CD4-positive, alpha-beta T cell treated with Interferon gamma for 1 hour (primary cell): ENCODE data around the gene PMVK.

Source experiments
- DNase-seq: peaks from one replicate; pipeline ENCODE4 v3.0.0-alpha.2; 2020

The PMVK gene

DNA sequence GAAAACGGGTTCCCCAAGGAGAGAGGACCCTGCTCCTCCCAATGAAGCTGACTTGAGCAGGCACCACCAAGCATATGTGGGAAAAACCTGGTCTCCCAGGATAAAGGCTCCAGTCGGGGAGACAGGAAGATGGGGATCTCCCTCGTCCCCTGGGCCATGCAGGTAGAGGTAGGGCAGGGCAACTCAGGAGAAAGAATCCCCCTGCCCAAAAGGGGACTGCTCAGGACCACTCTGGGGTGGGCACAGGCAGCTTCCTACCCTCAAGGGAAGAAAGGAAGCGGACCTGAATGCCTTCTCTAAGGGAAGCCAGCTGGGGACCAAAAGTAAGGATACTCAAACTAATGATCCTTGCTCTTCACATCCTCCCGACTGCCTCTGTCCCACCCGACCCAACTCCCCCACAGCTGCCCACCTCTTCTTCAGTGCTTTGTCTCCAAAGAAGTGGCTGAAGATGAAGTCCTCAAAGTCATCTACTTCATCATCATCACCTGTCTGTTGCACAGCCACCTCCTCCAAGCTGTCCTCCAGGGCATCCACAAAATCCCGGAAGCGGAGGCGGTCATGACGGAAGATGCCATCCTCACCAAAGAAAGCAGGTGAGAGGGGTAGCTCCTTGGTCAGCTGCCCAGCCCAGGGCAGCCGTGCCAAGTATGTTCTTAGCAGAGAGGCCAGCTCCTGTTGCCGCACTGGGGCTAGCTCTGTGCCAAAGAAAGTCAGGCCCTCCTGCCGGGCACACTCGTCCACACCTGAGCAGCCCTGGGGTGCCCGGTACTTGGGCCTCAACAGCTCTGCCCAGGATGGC, 8.8 kb upstream of the PMVK start:
- DNase-seq: no peak

DNA sequence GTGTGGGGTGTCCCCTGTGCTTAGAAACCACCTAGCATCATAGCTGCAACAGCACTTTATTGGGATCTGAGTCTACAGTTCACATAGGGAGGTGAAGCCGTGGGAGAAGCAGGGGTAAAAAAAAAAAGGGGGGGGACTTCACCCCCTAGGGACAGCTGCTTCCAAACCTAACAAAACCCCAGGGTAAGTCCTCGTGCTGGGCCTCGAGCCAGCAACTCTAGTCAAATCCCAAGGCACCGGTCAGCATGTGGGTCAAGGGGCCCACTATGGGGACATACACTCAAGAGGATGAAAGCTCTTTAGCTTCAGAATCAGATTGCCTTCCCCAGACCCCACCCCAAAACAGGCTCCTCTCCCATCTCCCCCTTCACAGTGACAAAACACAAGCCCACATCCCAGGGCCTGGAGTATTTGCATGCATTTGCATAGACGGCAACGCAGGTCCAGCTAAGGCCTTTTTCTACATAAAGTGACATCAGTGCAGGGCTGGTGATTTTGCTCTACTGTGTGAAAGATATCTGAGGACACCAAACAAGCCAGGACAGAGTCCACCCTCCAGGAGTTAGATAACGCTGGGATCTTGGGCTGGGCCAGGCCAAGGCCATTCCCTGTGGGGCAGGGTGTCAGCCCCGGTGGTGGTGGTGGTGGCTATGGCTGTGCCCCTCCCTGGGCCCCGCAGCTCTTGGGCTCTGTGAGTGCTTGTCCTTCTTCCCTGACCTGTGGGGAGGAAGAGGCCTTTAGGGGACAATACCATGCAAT, 8.1 kb upstream of the PMVK start:
- no peak for DNase-seq

DNA sequence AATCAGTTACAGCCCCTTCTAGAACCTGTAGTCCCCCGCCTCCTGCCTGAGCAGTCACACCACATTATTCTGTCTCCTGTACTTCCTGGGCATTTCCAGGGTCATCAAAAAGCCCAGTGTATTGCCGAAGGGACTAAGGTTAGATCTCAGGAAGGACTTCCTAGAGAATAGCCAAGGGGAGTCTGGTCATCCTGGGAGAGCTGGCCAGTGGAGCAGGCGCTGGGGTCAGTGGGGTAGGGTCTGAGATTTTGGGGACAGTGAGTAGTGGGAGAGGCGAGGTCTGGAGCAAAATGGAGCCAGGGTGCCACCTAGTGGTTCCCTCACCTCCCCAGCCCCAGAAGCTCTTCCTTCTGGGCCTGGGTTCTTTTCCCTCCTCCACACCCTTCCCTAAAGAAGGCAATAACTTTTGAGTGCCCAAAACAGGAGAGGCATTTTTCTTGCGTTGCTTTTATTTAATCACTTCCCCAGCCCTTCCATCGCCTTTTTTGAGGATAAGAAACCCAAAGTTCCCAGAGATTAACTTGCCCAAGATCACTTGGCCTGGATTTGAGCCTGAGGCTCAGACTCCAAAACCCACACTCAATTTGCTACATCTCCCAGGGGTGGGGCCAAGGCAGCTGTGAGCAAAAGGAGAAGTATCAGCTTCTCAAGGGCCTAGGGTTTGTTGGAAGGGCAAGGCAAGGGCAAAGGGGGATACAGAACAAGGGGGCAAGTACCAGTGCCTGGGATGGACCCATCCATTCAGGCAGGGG, 7.3 kb upstream of the PMVK start:
- DNase-seq: peak; percentile 26

DNA sequence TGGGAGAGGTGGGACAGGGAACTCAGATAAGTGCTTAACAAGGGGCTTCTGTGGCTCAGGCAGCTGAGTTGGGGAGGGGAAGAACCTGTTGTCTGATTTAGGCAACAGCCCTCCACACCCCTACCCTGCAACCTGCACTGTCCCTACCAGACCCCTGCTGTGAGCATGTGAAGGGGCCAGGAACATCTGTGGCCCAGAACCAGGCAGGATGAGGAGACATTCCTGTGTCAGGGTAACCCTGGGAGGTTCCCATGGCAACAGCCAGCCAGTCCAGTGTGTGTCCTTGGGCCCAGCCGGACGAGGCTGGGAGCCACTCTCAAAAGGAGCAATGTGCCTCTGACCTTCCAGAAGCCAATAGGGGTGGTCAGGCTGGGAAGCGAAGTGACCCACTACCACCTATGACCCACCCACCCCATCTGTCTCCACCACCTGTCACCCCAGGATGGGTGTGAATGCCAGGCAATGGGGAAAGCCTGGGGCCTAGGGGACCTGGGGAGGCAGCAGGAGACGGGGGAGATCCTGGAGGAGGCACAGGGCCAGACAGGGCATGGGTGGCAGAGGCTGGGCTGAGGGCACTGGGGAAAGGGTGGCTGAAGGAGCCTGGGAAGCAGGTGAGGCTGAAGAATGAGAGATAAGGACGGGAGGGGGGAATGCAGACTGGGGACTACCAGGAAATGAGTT, 5.0 kb upstream of the PMVK start:
- DNase-seq: no peak

DNA sequence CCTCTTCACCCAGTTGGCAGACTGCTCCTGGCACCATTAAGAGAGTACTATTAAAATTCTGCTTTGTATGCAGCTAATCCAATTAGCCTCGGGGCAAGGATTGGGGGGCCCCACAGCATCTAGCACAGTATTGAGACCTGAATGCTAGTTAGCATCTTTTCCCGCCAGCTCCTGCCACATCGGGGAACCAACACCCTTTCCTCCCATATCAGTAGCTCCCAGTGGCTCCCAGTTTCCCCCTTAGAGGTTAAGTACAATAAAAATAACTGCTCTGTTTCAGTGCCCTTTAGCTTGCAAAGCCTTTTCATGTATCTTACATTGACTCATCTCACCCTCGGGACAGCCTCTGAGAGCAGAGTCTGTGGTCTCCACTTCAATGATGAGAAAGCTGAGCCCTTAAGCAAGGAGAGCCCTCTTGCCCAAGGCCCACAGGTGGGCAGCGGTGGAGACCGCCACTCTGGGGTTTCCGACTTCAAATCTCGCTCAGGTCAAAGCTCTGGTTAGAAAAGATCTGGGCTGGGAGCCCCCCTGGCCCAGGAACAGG, 4.2 kb upstream of the PMVK start:
- DNase-seq: no peak

DNA sequence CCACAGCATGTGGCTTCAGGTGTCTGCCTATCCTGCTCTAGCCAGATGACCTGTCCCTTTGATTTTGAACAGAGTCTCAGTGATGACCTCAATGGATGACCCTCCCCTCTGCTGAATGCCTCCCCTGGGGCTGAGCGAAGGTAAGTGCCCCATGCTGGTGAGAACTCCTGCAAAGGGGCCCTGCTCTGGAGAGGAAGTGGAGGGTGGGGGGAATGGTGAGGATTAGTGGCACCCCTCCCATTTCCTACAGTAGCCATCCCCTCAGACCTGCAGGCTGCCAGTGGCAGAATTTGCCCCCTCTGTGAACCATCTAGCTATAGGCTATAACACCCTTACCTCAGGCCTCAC, 3.7 kb upstream of the PMVK start:
- DNase-seq: no peak

DNA sequence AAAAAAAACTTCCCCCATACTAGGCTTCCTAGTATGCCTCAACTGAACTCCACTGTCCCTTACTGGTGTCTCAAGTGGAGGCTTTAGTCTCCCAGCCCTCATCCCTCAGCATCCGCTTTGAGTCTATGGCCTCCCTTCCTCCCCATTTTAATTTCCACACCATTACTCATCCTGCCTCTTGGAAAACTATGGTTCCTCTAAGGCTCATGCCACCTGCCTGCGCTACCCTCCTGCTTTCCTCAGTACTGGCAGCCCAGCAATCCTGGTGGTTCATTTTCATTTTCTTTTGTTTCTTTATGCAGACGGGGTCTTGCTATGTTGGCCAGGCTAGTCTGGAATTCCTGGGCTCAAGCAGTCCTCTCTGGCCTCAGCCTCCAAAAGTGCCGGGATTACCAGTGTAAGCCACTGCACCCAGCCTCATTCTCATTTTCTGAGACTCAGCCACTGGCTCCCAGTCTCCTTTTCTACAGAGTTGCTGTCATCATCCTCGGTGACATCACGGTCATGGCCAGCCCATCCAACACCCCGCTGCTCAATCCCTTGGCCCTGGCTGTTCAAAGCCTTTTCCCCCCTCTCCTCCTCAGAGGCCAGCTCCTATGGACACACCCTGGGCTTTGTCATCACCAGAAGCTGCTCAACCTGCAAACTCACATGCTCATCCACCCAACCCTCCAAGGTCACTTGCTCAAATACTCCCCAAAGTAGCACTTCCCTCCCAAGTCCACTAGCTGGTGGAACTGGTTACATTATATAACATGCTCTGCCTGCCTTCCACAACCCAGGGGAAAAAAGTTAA, 2.3 kb upstream of the PMVK start:
- DNase-seq: no peak

DNA sequence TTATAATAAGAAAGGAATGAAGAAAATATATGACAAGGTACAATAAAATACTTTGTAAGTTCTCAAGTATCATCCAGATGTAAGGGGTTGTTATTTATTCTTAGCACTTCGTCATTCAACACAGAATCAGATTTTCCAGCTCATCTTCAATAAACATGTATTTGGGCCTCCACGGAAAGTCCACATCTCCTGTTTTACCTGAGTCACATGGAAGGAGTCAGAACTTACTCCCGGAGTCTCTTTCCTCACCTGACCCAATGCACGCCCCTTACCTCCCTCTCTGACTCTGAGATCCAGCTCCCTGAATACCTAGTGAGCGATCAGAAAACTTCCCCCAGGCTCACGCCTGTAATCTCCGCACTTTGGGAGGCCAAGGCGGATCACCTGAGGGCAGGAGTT, 1.5 kb upstream of the PMVK start:
- no peak for DNase-seq

DNA sequence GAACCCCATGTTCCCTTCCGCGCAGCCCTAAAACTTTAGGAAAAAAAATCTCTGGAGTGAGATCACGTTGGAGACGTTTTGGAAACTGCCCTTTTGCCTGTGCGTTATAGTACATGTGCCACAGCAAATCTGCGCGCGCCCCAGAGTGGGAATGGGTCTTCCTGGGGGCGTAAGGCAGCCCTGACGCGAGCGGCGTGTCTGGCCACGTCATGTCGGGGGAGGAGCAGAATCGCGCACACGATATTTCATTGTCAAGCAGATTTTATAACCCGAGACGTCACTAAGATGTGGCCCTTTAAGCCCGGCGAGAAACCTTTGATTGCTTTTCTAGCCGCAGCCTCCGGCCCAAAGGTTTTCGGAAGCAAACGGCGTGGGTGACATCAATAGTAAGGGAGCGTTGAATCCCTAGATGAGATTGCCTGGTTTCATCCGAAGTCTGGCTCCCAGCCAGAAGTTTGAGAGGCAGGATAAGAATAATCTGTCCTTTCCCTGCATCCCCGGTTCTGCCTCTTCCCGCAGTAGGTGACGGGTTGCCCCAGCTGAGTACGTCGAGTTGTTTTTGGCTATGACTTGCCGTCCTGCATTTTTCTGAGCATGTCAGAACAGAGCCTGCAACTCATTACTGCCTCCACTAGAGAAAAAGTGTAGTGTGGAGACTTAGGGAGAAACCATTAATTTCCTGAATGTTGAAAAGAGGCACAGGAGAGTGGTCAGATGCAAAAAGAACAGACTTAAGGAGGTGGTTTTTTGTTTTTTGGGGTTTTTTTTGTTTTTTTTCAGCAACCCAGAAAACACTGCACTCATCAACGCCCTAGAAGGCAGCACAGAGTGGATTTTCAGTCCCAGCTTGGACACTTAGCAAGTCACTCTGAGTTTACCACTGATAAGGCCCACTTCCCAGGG, 817 bp upstream of the PMVK start:
- peak; percentile 92 for DNase-seq

DNA sequence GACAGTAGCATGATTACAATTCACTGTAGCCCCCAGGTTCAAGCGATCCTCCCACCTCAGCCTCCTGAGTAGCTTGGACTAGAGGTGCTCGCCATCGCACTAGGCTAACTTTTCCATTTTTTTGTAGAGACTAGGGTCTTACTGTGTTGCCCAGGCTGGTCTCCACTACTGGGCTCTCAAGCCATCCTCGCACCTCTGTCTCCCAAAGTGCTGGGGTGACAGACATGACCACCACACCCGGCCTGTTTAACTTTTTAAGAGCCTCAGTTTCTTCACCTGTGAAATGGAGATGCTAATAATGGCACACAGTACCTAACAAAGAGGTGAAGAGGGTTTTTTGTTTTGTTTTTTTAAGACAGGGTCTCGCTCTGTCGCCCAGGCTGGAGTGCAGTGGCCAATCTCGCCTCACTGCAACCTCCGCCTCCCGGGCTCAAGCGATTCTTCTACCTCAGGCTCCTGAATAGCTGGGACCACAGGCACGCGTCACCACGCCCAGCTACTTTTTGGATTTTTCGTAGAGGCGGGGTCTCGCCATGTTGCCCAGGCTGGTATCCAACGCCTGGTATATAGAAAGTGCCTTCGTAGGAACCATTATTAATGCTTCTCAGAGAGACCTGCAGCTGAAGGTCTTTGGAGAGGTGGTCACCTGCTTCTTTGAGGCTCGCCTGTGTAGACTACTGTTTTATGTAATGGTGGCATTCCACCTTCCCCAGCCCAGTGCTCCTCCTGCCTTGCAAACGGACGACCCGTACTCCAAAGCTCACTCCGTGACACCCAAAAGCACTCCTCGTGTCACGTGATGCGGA, 567 bp downstream of the PMVK start:
- DNase-seq: no peak

DNA sequence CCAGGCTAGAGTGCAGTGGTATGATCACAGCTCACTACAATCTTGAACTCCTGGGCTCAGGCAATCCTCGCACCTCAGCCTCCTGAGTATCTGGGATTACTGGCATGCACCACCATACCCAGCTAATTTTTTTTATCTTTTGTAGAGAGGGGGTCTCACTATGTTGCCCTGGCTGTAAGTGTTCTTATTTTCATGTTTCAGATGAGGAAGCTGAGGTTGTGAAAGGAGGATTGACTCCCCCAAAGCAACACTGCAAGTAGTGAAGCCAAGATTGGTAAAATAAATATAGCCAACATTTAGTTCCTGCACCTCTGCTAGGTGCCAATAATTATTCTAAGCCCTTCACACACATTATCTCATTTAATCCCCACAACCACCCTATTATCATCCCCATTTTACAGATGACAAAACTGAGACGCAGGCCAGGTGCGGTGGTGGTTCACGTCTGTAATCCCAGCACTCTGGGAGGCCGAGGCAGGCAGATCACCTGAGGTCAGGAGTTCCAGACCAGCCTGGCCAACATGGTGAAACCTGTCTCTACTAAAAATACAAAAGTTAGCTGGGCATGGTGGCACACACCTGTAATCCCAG, 2.1 kb downstream of the PMVK start:
- no peak for DNase-seq

DNA sequence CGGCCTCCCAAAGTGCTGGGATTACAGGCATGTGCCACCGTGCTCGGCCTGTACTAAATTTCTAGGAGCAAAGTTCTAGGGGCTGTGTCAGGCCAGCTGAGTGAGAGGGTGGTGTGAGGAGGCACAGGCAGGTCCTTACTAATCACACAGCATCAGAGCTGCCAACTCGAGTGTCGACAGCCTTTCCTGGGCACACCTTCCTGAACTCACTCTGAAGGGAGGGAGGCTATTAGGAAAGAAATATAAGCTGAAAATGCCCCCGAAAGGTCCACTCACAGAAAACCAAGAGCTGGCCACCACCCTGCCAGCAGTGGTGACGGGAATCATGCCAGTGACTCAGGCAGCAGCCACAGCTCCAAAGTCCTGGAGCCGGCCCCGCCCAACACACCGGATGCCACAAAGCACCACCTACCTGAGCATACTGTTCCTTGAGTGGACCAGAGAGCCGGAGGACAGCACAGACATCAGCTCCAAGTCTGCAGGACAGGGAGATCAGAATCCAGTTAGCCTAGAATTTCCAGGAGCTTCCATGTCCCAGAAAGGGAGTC, 4.5 kb downstream of the PMVK start:
- DNase-seq: no peak

DNA sequence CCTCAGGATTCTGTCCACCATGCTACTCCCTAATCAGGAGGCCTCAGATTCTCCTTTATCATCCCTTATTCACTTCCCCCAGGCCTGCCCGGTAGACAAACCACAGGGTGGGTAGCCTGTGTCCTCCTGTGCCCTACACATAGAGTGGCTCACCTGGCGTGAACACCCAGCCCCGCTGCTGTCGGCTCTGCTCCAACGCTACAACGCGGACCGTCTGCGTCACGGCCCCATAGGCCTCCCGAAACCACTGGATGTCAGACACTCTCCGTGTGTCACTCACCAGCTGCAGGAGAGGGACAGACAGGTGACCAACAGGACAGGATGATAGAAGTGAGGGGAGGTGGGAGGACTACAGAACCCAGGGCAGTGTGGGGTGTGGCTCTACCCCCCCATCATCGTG, 10.3 kb downstream of the PMVK start:
- no peak for DNase-seq

DNA sequence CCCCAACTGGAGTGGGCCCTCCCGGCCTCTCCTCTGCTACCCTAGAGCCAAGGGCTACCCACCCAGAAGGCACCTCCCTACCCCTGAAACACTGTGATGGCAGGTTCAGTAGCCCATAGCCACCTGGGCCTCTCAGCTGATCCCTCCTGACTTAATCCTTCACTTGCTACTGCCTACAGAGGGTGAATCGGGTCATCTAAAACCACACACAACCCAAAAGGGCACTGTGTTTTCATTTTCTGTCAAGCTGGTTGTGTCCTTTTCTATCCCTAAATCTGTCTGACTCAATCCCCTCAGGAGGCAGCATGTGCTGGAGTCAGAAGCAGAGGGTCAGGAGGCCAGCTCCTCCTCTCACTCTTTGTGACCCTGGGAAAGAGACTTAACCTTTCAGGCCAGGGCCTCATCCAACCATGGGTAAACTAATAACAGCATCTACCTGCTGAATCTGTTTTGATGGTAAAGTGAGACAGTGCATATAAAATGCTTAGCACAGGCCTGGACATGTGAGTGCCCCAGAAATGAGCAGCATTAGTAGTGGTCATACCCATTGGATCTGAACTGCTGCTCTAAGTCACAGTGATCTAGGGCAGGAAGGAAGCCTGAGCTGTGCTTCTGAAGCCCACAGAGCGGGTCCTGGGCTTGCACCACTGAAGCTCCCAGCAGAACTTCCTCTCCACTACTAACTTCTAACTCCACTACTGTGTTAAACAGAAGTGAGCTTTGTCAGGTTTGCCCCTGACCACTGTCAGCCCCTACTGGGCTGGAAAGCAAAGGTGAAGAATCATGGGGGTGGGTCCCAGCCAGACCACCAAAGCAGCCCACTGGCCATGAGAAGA, 11.0 kb downstream of the PMVK start:
- no peak for DNase-seq

DNA sequence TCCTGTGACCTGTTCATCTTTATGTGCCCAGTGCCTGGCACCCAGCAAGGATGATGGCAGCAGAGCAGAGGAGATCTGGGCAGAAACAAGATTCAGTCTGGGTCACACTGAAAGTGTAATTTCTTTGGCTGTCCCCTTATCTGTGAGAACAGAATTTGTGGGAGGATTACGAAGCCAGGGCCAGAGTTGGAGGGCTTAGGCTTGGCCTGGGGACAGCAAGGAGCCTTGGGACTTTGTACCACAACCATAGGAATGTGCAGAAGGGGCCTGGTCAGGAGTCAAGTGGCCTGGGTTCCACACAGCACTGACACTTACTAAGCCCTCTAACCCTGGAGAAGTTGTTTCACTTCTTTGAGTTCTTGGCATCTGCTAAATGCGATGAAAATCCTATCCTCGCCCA, 12.8 kb downstream of the PMVK start:
- DNase-seq: no peak

DNA sequence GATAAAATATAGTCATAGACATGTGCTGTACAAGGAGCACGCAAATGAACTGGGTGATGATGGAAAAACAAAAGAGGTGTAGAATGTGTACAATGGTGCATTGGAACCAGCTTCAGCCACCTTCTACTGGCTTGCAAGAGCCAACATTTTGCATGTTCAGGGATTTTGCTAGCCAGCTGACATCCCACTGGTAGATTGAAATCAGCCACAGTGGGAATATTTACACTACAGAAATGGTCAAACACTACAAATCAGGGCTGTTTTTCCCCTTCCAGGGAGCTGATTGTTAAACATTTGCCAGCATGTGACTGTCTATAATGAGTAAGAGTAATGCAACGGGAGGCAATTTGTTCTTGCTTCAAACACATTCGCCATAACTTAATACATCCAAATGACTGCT, 23.2 kb downstream of the PMVK start:
- no peak for DNase-seq

DNA sequence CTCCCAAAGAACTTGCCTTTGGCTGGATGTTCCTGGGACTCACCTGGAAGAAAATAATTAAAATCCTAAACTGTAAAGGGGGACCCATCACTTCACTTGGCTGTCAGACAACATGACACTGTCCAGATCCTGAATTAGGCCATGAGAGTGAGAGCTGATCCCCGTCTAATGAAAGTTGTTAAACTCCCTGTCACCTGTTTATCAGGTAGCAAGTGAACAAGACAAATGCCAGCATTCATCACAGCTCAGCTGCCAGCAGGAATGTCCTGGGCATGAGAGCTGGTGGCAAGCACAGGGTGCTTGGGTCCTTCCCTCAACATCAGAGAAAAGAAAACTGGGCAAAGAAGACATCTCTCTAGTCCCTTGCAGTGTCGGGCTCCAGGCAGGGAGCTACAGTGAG, 23.8 kb downstream of the PMVK start:
- no peak for DNase-seq
